Thyroid gland (tissue), 4 donors: Measurements from ENCODE around the gene COL17A1.

Experiments used
- CTCF ChIP-seq, 6 experiments: fragments of 200-600 bp in 3 of 6; fragments of 450-650 bp in 3 of 6; sonication (generic) in 3 of 6; IDR thresholded peaks; one replicate each; pipeline ENCODE4 v1.5.1; 2016 to 2019; ENCODE audit warnings: antibody characterized with exemption in 6 of 6, mild to moderate bottlenecking in 2 of 6, inconsistent platforms in 1 of 6, moderate library complexity in 1 of 6
- POLR2A ChIP-seq, 2 donors: fragments of 450-650 bp; IDR thresholded peaks; one replicate each; pipeline ENCODE4 v1.6.1; 2017; ENCODE audit warnings: antibody characterized with exemption in 2 of 2, mild to moderate bottlenecking in 2 of 2, moderate library complexity in 1 of 2

DNA sequence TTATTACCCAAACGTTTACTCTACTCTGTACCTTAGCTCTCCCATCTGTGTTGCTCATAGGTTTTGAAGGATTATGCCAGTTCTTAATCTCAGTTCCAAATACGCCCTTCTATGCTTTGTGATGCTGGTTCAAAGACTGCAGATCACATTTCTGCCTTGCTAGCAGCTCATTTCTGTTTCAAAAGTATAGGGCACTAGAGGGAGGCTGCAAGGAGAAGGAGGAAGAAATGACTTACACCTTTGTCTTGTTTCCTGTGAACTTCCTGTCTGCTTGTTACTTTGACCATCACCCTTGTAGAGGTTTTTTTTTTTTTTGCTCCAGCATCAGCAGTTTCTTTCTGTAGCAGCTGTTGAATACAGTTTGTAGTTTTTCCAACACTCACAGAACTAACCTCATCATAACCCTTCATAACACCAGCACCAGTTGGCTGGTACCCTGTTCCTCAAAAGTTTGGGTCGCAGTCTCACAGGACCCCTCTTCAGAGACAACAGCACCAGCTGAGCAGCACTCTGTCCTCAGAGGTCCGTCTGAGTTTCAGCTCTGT lies 102.2 kb downstream of the COL17A1 start:
- no peak for TF ChIP-seq CTCF (IDR thresholded peaks at IDR 0.05)
- TF ChIP-seq POLR2A (IDR thresholded peaks at IDR 0.05) = no peak
